Endothelial cell (in vitro differentiated cells): ENCODE measurements around the gene WNK2. TPM values are rescaled to one million over a fixed set of nuclear protein-coding genes. Genes with fewer than 3 reads are reported as not detected.

ENCODE experiments used
- DNase-seq: peaks from one replicate; pipeline ENCODE4 v3.0.0; 2021; ENCODE audit warnings: low spot score
- H3K27ac Mint-ChIP-seq: one replicate; pipeline ENCODE4 v1.8.0; 2021; ENCODE audit warnings: mixed read lengths, inconsistent platforms; ENCODE audit not compliant: unreplicated experiment
- H3K27me3 Mint-ChIP-seq: one replicate; pipeline ENCODE4 v1.8.0; 2021; ENCODE audit warnings: mild to moderate bottlenecking, moderate library complexity, mixed read lengths, inconsistent platforms; ENCODE audit not compliant: unreplicated experiment
- H3K36me3 Mint-ChIP-seq: one replicate; pipeline ENCODE4 v1.8.0; 2021; ENCODE audit warnings: mild to moderate bottlenecking, low read depth, mixed read lengths, inconsistent platforms; ENCODE audit not compliant: unreplicated experiment
- H3K4me1 Mint-ChIP-seq: one replicate; pipeline ENCODE4 v1.8.0; 2021; ENCODE audit warnings: mild to moderate bottlenecking, mixed read lengths, inconsistent platforms; ENCODE audit not compliant: unreplicated experiment
- H3K4me3 Mint-ChIP-seq: one replicate; pipeline ENCODE4 v1.8.0; 2021; ENCODE audit warnings: mild to moderate bottlenecking, mixed read lengths, inconsistent platforms; ENCODE audit not compliant: unreplicated experiment
- H3K9me3 Mint-ChIP-seq: one replicate; pipeline ENCODE4 v1.8.0; 2021; ENCODE audit warnings: mixed read lengths, inconsistent platforms; ENCODE audit not compliant: unreplicated experiment
- total RNA-seq: library from RNA; stranded (reverse); fragmentation: NEBNext Ultra II Directional; extraction: Animal tissue kit (Norgen Biotek cat#: 25700); gene quantifications from one replicate; pipeline ENCODE4 v1.2.1, GENCODE V29; 2021; ENCODE audit not compliant: unreplicated experiment
- TF ChIP-seq, protein P1 (sequence below): fragments of 200-600 bp; sonication (generic); IDR thresholded peaks from one replicate; pipeline ENCODE4 v1.5.0; 2021; ENCODE audit warnings: antibody characterized with exemption; ENCODE audit not compliant: unreplicated experiment

Gene WNK2
- total RNA-seq, 1 donor from 2014 or later = 0.82 TPM

GRCh38 chr9:93210974-93211653 is 27.2 kb downstream of the WNK2 start:
- no peaks in the 10 kb centered on the region for H3K27me3 Mint-ChIP-seq
- no peaks in the 10 kb centered on the region for H3K9me3 Mint-ChIP-seq
- no peak overlapping the region for H3K4me3 Mint-ChIP-seq
- H3K27ac Mint-ChIP-seq = no peak overlapping the region
- H3K4me1 Mint-ChIP-seq = no peaks in the 10 kb centered on the region
- TF ChIP-seq, protein P1, sequence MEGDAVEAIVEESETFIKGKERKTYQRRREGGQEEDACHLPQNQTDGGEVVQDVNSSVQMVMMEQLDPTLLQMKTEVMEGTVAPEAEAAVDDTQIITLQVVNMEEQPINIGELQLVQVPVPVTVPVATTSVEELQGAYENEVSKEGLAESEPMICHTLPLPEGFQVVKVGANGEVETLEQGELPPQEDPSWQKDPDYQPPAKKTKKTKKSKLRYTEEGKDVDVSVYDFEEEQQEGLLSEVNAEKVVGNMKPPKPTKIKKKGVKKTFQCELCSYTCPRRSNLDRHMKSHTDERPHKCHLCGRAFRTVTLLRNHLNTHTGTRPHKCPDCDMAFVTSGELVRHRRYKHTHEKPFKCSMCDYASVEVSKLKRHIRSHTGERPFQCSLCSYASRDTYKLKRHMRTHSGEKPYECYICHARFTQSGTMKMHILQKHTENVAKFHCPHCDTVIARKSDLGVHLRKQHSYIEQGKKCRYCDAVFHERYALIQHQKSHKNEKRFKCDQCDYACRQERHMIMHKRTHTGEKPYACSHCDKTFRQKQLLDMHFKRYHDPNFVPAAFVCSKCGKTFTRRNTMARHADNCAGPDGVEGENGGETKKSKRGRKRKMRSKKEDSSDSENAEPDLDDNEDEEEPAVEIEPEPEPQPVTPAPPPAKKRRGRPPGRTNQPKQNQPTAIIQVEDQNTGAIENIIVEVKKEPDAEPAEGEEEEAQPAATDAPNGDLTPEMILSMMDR = no peak
- no peak for DNase-seq
- H3K36me3 Mint-ChIP-seq = no peaks in the 10 kb centered on the region

DNA sequence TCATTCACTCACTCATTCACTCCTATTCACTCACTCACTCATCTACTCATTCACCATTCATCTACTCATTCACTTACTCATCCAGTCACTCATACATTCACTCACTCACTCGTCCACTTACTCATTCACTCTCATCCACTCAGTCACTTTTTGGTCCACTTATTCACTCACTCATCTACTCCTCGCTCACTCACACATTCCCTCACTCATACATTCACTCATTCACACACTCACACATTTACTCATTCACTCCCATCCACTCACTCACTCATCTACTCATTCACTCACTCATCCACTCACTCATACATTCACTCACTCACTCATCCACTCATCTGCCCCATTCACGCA is 27.7 kb downstream of the WNK2 start:
- Mint-ChIP-seq H3K4me1 (no peaks in the 10 kb centered on the region), H3K9me3 (no peaks in the 10 kb centered on the region), H3K4me3 (no peak overlapping the region), H3K27ac (no peak overlapping the region), H3K27me3 (no peaks in the 10 kb centered on the region), H3K36me3 (no peaks in the 10 kb centered on the region)
- no peak for DNase-seq
- TF ChIP-seq, protein P1 = no peak

DNA sequence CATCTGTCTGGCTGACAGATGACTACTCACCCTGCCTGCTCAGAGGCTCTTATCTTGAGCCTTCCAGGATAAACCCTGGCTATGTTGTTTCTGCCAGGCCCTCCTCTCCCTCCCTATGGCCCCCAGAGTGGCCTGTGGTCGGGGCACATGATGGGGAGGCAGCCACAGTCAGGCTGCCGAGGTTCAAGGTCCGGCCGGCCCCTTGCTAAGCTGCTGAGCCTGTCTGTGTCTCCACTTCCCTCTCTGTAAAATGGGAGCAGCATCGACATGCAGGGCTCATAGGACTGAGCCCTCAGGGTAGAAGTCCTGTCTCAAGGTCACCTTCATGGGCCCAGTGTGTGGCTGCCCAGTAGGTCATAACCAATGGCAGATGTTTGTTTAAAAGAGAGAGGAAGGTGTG is 28.5 kb downstream of the WNK2 start:
- H3K36me3 Mint-ChIP-seq = no peaks in the 10 kb centered on the region
- TF ChIP-seq, protein P1 = no peak
- H3K9me3 Mint-ChIP-seq = no peaks in the 10 kb centered on the region
- H3K27me3 Mint-ChIP-seq = no peaks in the 10 kb centered on the region
- no peaks in the 10 kb centered on the region for H3K4me1 Mint-ChIP-seq
- no peak overlapping the region for H3K27ac Mint-ChIP-seq
- H3K4me3 Mint-ChIP-seq = no peak overlapping the region
- no peak for DNase-seq

DNA sequence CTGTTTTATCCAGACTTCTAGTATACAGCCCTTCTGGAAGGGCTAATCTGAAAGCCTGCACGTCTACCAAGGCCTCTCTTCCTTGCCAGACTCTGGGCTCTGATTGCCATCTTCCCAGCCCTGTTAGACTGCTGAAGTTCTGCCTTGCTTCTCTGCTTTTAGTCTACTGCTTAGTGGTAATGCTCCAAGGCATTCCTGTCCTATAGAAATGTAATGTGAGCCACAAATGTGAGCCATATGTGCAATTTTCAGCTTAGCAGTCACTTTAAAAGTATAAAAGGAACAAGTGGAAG is 32.1 kb downstream of the WNK2 start:
- Mint-ChIP-seq H3K4me3 (no peak overlapping the region), H3K4me1 (no peaks in the 10 kb centered on the region), H3K36me3 (no peaks in the 10 kb centered on the region), H3K9me3 (no peaks in the 10 kb centered on the region), H3K27ac (no peak overlapping the region), H3K27me3 (no peaks in the 10 kb centered on the region)
- DNase-seq = no peak
- TF ChIP-seq, protein P1 = no peak

- Mint-ChIP-seq H3K27me3 (no peaks in the 10 kb centered on the region), H3K4me3 (no peak overlapping the region), H3K36me3 (no peaks in the 10 kb centered on the region), H3K4me1 (no peaks in the 10 kb centered on the region), H3K27ac (peak overlapping the region; percentile 38), H3K9me3 (no peaks in the 10 kb centered on the region)
- TF ChIP-seq, protein P1 = no peak
- DNase-seq = no peak
Measured at GRCh38 chr9:93217706-93218105, 33.8 kb downstream of the WNK2 start.
